Panc1 (cell line): ENCODE measurements around the gene SLC22A25.

ENCODE experiments used
- CTCF ChIP-seq: fragments of 450-650 bp; IDR thresholded peaks from 2 replicates; pipeline ENCODE4 v1.5.1; 2017; ENCODE audit warnings: mild to moderate bottlenecking
- POLR2AphosphoS5 ChIP-seq: IDR thresholded peaks from 2 replicates; pipeline ENCODE4 v1.6.1; 2012; ENCODE audit warnings: mild to moderate bottlenecking, low read depth, low read length, moderate library complexity
- REST ChIP-seq, 2 experiments: IDR thresholded peaks; 2 replicates each; pipeline ENCODE4 v1.6.1; 2011 to 2012; ENCODE audit warnings: low read depth in 2 of 2, control low read depth in 1 of 2, low read length in 1 of 2, mild to moderate bottlenecking in 1 of 2, moderate library complexity in 1 of 2; ENCODE audit not compliant: insufficient read depth in 1 of 2
- SIN3A ChIP-seq: IDR thresholded peaks from 2 replicates; pipeline ENCODE4 v1.6.1; 2012; ENCODE audit warnings: low read depth, mild to moderate bottlenecking, low read length, moderate library complexity, borderline replicate concordance; ENCODE audit not compliant: insufficient read depth

GRCh38 chr11:63290285-63290684 lies 46.9 kb upstream of the SLC22A25 start:
- no peak for TF ChIP-seq CTCF
- TF ChIP-seq REST (IDR thresholded peaks at IDR 0.05; ENCODE audit: insufficient read depth in 1 of 2, low read depth in 2 of 2, low read length in 1 of 2) = no peak
- TF ChIP-seq POLR2AphosphoS5 = no peak
- TF ChIP-seq SIN3A = no peak
